Hypothalamus (tissue), 51 donors: Measurements from ENCODE around the gene ZNF81.
"Not testable (repeated sequence)": the region's sequence is repeated elsewhere in the genome, so short reads cannot be mapped to it uniquely, and the experiment has no call there.

Experiments used
- DNase-seq, 51 donors: peaks; one replicate each; lab custom pipeline; 2025; lab: John Stamatoyannopoulos, UW

Gene ZNF81

GRCh38 chrX:47918274-47918673, 81.6 kb downstream of the ZNF81 start:
- no peak for DNase-seq

- DNase-seq: no peak
These were observed 90.5 kb downstream of the ZNF81 start for GRCh38 chrX:47927212-47927611.

GRCh38 chrX:47931970-47932369, 95.3 kb downstream of the ZNF81 start:
- DNase-seq: not testable (repeated sequence)

- DNase-seq: no peak
These were observed 97.2 kb downstream of the ZNF81 start for GRCh38 chrX:47933946-47934345.

- DNase-seq: peak in 1 of 51 donors; percentile 3
These were observed 99.7 kb downstream of the ZNF81 start for GRCh38 chrX:47936224-47936939.

GRCh38 chrX:47936940-47937317, 100.2 kb downstream of the ZNF81 start:
- no peak for DNase-seq

- DNase-seq: no peak
These were observed 103.7 kb downstream of the ZNF81 start for GRCh38 chrX:47940448-47940847.

GRCh38 chrX:47941423-47941822, 104.7 kb downstream of the ZNF81 start:
- DNase-seq: no peak

- not testable (repeated sequence) for DNase-seq
These were observed 118.6 kb downstream of the ZNF81 start for GRCh38 chrX:47955295-47955694.

- DNase-seq: no peak
These were observed 119.3 kb downstream of the ZNF81 start for GRCh38 chrX:47956016-47956415.

- DNase-seq: not testable (repeated sequence)
These were observed 121.5 kb downstream of the ZNF81 start for GRCh38 chrX:47958206-47958605.

GRCh38 chrX:47958761-47959342, 122.2 kb downstream of the ZNF81 start:
- no peak for DNase-seq

GRCh38 chrX:47960406-47960805, 123.7 kb downstream of the ZNF81 start:
- no peak for DNase-seq

GRCh38 chrX:47961830-47962229, 125.1 kb downstream of the ZNF81 start:
- not testable (repeated sequence) for DNase-seq

- DNase-seq: not testable (repeated sequence)
These were observed 128.8 kb downstream of the ZNF81 start for GRCh38 chrX:47965526-47965925.
